ENCODE measurements around the gene PTCSC3. TPM values are rescaled to one million over a fixed set of nuclear protein-coding genes. Genes with fewer than 3 reads are reported as not detected.

The PTCSC3 gene
- not detected in 2 replicates for total RNA-seq (ENCODE audit: low replicate concordance)

DNA sequence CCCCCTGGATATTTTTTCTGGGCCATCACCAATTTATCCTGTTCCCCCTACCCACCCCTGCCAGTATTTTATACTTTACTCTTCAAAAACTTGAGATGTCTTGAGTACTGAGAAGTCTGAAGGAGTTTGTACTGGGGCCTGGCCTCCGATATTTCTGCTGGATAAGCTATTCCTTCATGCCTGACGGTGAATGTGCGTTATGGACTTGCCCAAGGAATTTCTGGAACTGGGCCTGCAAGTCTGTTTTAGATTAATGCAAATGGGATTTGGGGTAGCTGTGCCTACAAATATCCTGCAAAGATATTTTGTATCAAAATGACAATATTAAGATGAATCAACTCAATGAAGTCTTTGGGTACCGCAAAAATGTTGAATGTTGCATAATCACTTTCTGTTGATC lies at the start of gene PTCSC3:
Gene PTCSC3 (minus strand): TSS at position 199 of the 400 bp plus-strand sequence.
- peak; percentile 16 for DNase-seq (ENCODE audit: low read depth)
- no peak for TF ChIP-seq CTCF (IDR thresholded peaks at IDR 0.05; ENCODE audit: insufficient read depth, low read length)
- H3K4me3 ChIP-seq (ENCODE audit: low read depth, low read length): no peak within 1 kb of the TSS

- no peak overlapping the region for H3K4me3 ChIP-seq (ENCODE audit: low read depth, low read length)
- DNase-seq (ENCODE audit: low read depth): no peak
- TF ChIP-seq CTCF (IDR thresholded peaks at IDR 0.05; ENCODE audit: insufficient read depth, low read length): no peak
Measured at GRCh38 chr14:36226164-36226563, 49.6 kb upstream of the PTCSC3 start.

DNA sequence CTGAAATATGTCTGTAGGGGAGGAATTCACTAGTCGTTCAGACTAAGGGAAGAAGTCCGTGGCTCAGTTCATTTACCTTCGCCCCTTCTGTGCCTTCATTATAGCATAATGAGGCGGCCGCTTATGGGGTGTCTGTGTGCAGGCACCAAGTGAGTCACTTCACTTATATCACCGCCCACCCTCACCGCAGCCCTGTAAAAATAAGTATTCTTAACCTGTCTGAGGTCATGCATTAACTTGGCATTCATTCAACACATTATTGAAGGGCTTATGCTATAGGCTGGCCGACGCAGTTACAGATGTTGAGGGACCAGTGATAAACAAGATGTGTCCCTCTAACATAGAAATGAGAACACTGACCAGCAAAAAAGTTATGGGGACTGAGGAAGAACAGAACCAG lies 47.7 kb upstream of the PTCSC3 start:
- TF ChIP-seq CTCF (IDR thresholded peaks at IDR 0.05; ENCODE audit: insufficient read depth, low read length): no peak
- H3K4me3 ChIP-seq (ENCODE audit: low read depth, low read length): no peak overlapping the region
- DNase-seq (ENCODE audit: low read depth): no peak

DNA sequence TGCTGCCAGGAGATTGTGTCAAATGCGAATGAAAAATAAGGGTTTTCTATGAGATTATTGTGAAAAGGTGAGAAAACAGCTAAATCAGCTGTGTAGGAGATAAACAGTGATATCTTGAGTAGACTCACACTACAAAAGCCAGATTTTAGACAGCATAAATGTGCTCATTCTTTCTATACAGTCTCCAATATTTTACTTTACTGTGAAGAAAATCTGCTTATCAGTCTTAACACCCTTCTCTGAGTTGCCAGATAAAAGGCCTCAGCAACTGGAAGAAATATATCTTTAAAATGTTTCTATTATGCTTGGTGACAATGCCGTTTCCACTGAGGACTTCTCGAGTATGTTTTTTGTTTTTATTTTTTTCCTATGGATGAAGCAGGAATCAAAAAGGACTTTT lies 47.0 kb upstream of the PTCSC3 start:
- no peak for TF ChIP-seq CTCF (IDR thresholded peaks at IDR 0.05; ENCODE audit: insufficient read depth, low read length)
- no peak for DNase-seq (ENCODE audit: low read depth)
- no peak overlapping the region for H3K4me3 ChIP-seq (ENCODE audit: low read depth, low read length)

- TF ChIP-seq CTCF (IDR thresholded peaks at IDR 0.05; ENCODE audit: insufficient read depth, low read length): no peak
- H3K4me3 ChIP-seq (ENCODE audit: low read depth, low read length): no peak overlapping the region
- DNase-seq (ENCODE audit: low read depth): peak; percentile 5
Measured at GRCh38 chr14:36222952-36223468, 46.5 kb upstream of the PTCSC3 start.

DNA sequence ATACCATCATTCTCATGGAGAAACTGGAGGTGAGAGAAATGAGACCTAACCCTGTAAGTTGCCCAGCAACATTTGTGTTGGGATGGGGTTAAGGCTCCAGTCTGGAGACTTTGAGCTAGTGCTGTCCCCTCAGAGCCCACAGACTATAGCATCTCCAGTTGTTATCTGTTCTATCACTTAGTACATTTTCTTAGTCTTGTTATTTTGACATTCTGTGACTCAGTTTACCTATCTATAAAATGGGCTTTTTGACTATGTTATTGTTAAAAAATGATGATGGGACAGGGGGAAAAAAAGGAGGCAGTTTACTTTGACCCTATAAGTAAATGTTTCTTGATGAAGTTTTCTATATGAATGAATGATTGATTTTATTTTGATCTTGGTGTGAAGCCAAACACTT lies 45.8 kb upstream of the PTCSC3 start:
- DNase-seq (ENCODE audit: low read depth): no peak
- TF ChIP-seq CTCF (IDR thresholded peaks at IDR 0.05; ENCODE audit: insufficient read depth, low read length): no peak
- H3K4me3 ChIP-seq (ENCODE audit: low read depth, low read length): no peak overlapping the region

- no peak overlapping the region for H3K4me3 ChIP-seq (ENCODE audit: low read depth, low read length)
- TF ChIP-seq CTCF (IDR thresholded peaks at IDR 0.05; ENCODE audit: insufficient read depth, low read length): no peak
- no peak for DNase-seq (ENCODE audit: low read depth)
Measured at GRCh38 chr14:36221112-36221511, 44.6 kb upstream of the PTCSC3 start.

All from fibroblast of the aortic adventitia (primary cell).